Panc1 (cell line): ENCODE measurements around the gene MACROD2. TPM values are rescaled to one million over a fixed set of nuclear protein-coding genes. Genes with fewer than 3 reads are reported as not detected.

Experiments
- ATAC-seq: fragments of 200-7000 bp; cut with Tn5 transposase; 2 replicates; pipeline ENCODE4 v1.9.1; 2020; ENCODE audit warnings: mild to moderate bottlenecking, moderate library complexity
- BruUV-seq: library from RNA; stranded (reverse); fragments of 400-500 nt; replicated peaks from 2 replicates; lab custom pipeline; 2021; lab: Mats Ljungman, UMichigan
- CTCF ChIA-PET: fragments of 300-600 bp; sonication (Branson Sonifier 250); formaldehyde crosslinking; loops from one replicate; lab custom pipeline; 2022; ENCODE audit warnings: antibody characterized with exemption; lab: Charles Lee
- POLR2A ChIA-PET: fragments of 300-600 bp; sonication (Branson Sonifier 250); formaldehyde crosslinking; loops from one replicate; lab custom pipeline; 2022; ENCODE audit warnings: antibody characterized with exemption; lab: Charles Lee
- DNase-seq: peaks from one replicate; pipeline ENCODE4 v3.0.0-alpha.2; 2010; ENCODE audit warnings: low read depth, low spot score
- H3K27ac ChIP-seq: 2 replicates; pipeline ENCODE4 v1.5.1; 2011; ENCODE audit warnings: mild to moderate bottlenecking, low read length, inconsistent platforms
- H3K27me3 ChIP-seq: fragments of 200-500 bp; sonication (Bioruptor generic); 2 replicates; pipeline ENCODE4 v1.6.0; 2014; ENCODE audit warnings: low read length, inconsistent platforms; ENCODE audit not compliant: control insufficient read depth, insufficient read depth
- H3K36me3 ChIP-seq: fragments of 200-500 bp; sonication (Bioruptor generic); 2 replicates; pipeline ENCODE4 v1.5.1; 2014; ENCODE audit warnings: inconsistent platforms, mild to moderate bottlenecking, low read length, moderate library complexity; ENCODE audit not compliant: control insufficient read depth, insufficient read depth
- H3K4me1 ChIP-seq: 2 replicates; pipeline ENCODE4 v1.5.1; 2011; ENCODE audit warnings: inconsistent platforms, mild to moderate bottlenecking, low read length, moderate library complexity; ENCODE audit not compliant: control insufficient read depth, insufficient read depth
- H3K4me3 ChIP-seq, 2 experiments: 2 replicates each; pipeline ENCODE4 v1.5.1; 2011 to 2012; ENCODE audit warnings: low read depth in 2 of 2, low read length in 2 of 2, mild to moderate bottlenecking in 2 of 2, inconsistent platforms in 1 of 2, moderate library complexity in 1 of 2
- H3K9me3 ChIP-seq: fragments of 200-500 bp; sonication (Bioruptor generic); 2 replicates; pipeline ENCODE4 v1.5.1; 2014; ENCODE audit warnings: low read depth, mild to moderate bottlenecking, inconsistent platforms, low read length, moderate library complexity; ENCODE audit not compliant: control insufficient read depth, insufficient read depth
- CTCF ChIP-seq: fragments of 450-650 bp; IDR thresholded peaks from 2 replicates; pipeline ENCODE4 v1.5.1; 2017; ENCODE audit warnings: mild to moderate bottlenecking
- POLR2AphosphoS5 ChIP-seq: IDR thresholded peaks from 2 replicates; pipeline ENCODE4 v1.6.1; 2012; ENCODE audit warnings: mild to moderate bottlenecking, low read depth, low read length, moderate library complexity
- SIN3A ChIP-seq: IDR thresholded peaks from 2 replicates; pipeline ENCODE4 v1.6.1; 2012; ENCODE audit warnings: low read depth, mild to moderate bottlenecking, low read length, moderate library complexity, borderline replicate concordance; ENCODE audit not compliant: insufficient read depth
- TCF7L2 ChIP-seq: IDR thresholded peaks from 2 replicates; pipeline ENCODE4 v1.6.1; 2011; ENCODE audit warnings: mild to moderate bottlenecking, low read depth, low read length, inconsistent platforms
- in situ Hi-C: cut with HindIII; loops from 2 replicates; pipeline ENCODE4 v1.10.0; 2016; ENCODE audit warnings: low sequenced_read_pairs, low pct_unique_long_range_greater_than_20kb
- intact Hi-C: fragments of 100-400 bp; cut with micrococcal nuclease; formaldehyde crosslinking; loops from one replicate; pipeline ENCODE4 v1.10.0; 2022; ENCODE audit not compliant: unreplicated experiment
- total RNA-seq: library from RNA; stranded (reverse); gene quantifications from one replicate; pipeline ENCODE4 v1.2.1, GENCODE V29; 2021; ENCODE audit not compliant: unreplicated experiment
- TF ChIP-seq, protein P1 (sequence below), 2 experiments: IDR thresholded peaks; 2 replicates each; pipeline ENCODE4 v1.6.1; 2011 to 2012; ENCODE audit warnings: low read depth in 2 of 2, control low read depth in 1 of 2, low read length in 1 of 2, mild to moderate bottlenecking in 1 of 2, moderate library complexity in 1 of 2; ENCODE audit not compliant: insufficient read depth in 1 of 2

MACROD2 gene
- total RNA-seq, 1 experiment from 2014 or later: 1.2 TPM

DNA sequence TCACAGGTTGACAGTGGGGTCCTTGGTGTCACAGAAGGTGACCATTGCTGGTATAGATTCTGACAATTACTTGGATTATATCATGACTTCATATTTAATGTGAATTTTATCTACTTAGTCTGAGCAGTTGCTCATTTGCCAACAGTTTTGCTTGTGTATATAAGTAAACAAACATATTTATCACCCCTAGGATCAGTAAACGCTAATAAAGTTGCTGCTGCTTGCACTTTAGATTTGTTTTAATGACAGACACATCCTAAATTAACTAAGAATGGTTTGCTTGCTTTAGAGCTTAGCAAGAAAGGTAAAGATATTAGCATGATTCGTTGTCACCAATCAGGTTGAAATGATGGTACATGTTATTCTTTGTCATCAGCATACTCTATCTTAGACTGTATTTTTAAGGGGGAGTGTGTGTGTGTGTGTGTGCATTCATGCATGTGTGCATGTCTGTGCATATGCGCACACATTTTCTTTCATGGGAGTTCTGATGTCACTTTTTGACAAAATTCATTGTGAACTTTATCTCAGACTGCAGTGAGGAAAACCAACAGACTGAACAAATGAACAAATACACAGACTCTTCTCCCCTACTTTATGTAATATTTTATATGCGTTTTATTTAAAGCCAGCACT lies 1124.7 kb downstream of the MACROD2 start:
- in situ Hi-C loops (no loop called here), intact Hi-C loops (no loop called here)
- ATAC-seq: no peak
- H3K9me3 ChIP-seq: no peaks in the 10 kb centered on the region
- no peak overlapping the region for H3K27ac ChIP-seq
- H3K36me3 ChIP-seq: no peaks in the 10 kb centered on the region
- no TSS peak for BruUV-seq
- no peak for DNase-seq
- ChIA-PET CTCF (no interaction called here), POLR2A (no interaction called here)
- H3K4me3 ChIP-seq: no peak overlapping the region
- H3K27me3 ChIP-seq: no peaks in the 10 kb centered on the region
- H3K4me1 ChIP-seq: no peaks in the 10 kb centered on the region
- TF ChIP-seq CTCF: no peak
- no peak for TF ChIP-seq POLR2AphosphoS5
- TF ChIP-seq TCF7L2: no peak
- no peak for TF ChIP-seq SIN3A
- TF ChIP-seq, protein P1, sequence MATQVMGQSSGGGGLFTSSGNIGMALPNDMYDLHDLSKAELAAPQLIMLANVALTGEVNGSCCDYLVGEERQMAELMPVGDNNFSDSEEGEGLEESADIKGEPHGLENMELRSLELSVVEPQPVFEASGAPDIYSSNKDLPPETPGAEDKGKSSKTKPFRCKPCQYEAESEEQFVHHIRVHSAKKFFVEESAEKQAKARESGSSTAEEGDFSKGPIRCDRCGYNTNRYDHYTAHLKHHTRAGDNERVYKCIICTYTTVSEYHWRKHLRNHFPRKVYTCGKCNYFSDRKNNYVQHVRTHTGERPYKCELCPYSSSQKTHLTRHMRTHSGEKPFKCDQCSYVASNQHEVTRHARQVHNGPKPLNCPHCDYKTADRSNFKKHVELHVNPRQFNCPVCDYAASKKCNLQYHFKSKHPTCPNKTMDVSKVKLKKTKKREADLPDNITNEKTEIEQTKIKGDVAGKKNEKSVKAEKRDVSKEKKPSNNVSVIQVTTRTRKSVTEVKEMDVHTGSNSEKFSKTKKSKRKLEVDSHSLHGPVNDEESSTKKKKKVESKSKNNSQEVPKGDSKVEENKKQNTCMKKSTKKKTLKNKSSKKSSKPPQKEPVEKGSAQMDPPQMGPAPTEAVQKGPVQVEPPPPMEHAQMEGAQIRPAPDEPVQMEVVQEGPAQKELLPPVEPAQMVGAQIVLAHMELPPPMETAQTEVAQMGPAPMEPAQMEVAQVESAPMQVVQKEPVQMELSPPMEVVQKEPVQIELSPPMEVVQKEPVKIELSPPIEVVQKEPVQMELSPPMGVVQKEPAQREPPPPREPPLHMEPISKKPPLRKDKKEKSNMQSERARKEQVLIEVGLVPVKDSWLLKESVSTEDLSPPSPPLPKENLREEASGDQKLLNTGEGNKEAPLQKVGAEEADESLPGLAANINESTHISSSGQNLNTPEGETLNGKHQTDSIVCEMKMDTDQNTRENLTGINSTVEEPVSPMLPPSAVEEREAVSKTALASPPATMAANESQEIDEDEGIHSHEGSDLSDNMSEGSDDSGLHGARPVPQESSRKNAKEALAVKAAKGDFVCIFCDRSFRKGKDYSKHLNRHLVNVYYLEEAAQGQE (IDR thresholded peaks at IDR 0.05; ENCODE audit: insufficient read depth in 1 of 2, low read depth in 2 of 2, low read length in 1 of 2): no peak

- ATAC-seq: no peak
- intact Hi-C loops (no loop called here), in situ Hi-C loops (no loop called here)
- no peak for TF ChIP-seq CTCF
- TF ChIP-seq, protein P1 (IDR thresholded peaks at IDR 0.05; ENCODE audit: insufficient read depth in 1 of 2, low read depth in 2 of 2, low read length in 1 of 2): no peak
- no peak for TF ChIP-seq TCF7L2
- TF ChIP-seq SIN3A: no peak
- TF ChIP-seq POLR2AphosphoS5: no peak
- no peaks in the 10 kb centered on the region for H3K9me3 ChIP-seq
- ChIA-PET CTCF (no interaction called here), POLR2A (no interaction called here)
- BruUV-seq: no TSS peak
- no peak for DNase-seq
- H3K4me1 ChIP-seq: no peaks in the 10 kb centered on the region
- no peaks in the 10 kb centered on the region for H3K27me3 ChIP-seq
- H3K27ac ChIP-seq: no peak overlapping the region
- no peaks in the 10 kb centered on the region for H3K36me3 ChIP-seq
- no peak overlapping the region for H3K4me3 ChIP-seq
Measured at GRCh38 chr20:15122613-15123012, 1127.3 kb downstream of the MACROD2 start.
